Measurements from ENCODE around the gene PTPRT. TPM values are rescaled to one million over a fixed set of nuclear protein-coding genes. Genes with fewer than 3 reads are reported as not detected.

PTPRT gene
- polyA plus RNA-seq, 1 of the 3 experiments (the other 2 are of a cell fraction), result not detected

GRCh38 chr20:42581311-42581710, 608.4 kb downstream of the PTPRT start:
- 17% methylated on average over 3 of the region's 3 CpGs for WGBS (ENCODE audit: low lambda C conversion rate)
- Histone ChIP-seq H2AFZ (ENCODE audit: low read depth) (no peak overlapping the region), H3K27me3 (ENCODE audit: insufficient read depth) (no peaks in the 10 kb centered on the region), H3K79me2 (ENCODE audit: insufficient read depth) (no peaks in the 10 kb centered on the region), H3F3A (replicated peaks; ENCODE audit: insufficient read depth) (no peaks in the 10 kb centered on the region), H3K4me1 (ENCODE audit: control insufficient read depth in 1 of 2, insufficient read depth in 2 of 2, low read depth in 1 of 2, low read length in 1 of 2) (no peaks in the 10 kb centered on the region), H4K20me1 (ENCODE audit: insufficient read depth) (no peaks in the 10 kb centered on the region), H3K36me3 (replicated peaks in 1 of 2; ENCODE audit: control insufficient read depth in 1 of 2, insufficient read depth in 2 of 2, low read length in 1 of 2) (no peaks in the 10 kb centered on the region), H3K27ac (ENCODE audit: low read depth in 2 of 2, low read length in 1 of 2) (no peak overlapping the region), H3K4me2 (no peak overlapping the region), H3K9me2 (no peaks in the 10 kb centered on the region), H3K9me3 (no peaks in the 10 kb centered on the region), H3K9ac (no peak overlapping the region), H3K4me3 (ENCODE audit: low read depth in 2 of 2, low read length in 1 of 2) (no peak overlapping the region)
- no peak for TF ChIP-seq EZH2phosphoT487 (IDR thresholded peaks at IDR 0.05; ENCODE audit: borderline replicate concordance, low read depth)
- no peak for TF ChIP-seq POLR2AphosphoS5 (IDR thresholded peaks at IDR 0.05; ENCODE audit: low read depth, low read length)
- TF ChIP-seq USF1 (IDR thresholded peaks at IDR 0.05; ENCODE audit: borderline replicate concordance, low read depth), result no peak
- TF ChIP-seq RXRA (IDR thresholded peaks at IDR 0.05; ENCODE audit: borderline replicate concordance, low read depth), result no peak
- TF ChIP-seq GATA2 (CRISPR knock-in tag; IDR thresholded peaks at IDR 0.05), result no peak
- no peak for TF ChIP-seq EP300 (IDR thresholded peaks at IDR 0.05; ENCODE audit: borderline replicate concordance in 1 of 2, low read depth in 1 of 2, low read length in 1 of 2)
- no peak for TF ChIP-seq CTCF (IDR thresholded peaks at IDR 0.05)
- no peak for TF ChIP-seq FOXM1 (IDR thresholded peaks at IDR 0.05; ENCODE audit: low read depth)
- no peak for TF ChIP-seq TCF12 (IDR thresholded peaks at IDR 0.05)
- ChIA-PET CTCF (no interaction called here), POLR2A (no interaction called here)
- DNase-seq, result no peak

- no peak overlapping the region for H3K27ac ChIP-seq (ENCODE audit: low read depth in 2 of 2, low read length in 1 of 2)
- TF ChIP-seq ZBTB33 (IDR thresholded peaks at IDR 0.05; ENCODE audit: borderline replicate concordance, low read depth), result no peak
- TF ChIP-seq REST (IDR thresholded peaks at IDR 0.05; ENCODE audit: low read depth, low read length), result no peak
- no peak for TF ChIP-seq MEF2A (IDR thresholded peaks at IDR 0.05; ENCODE audit: borderline replicate concordance, low read depth)
- TF ChIP-seq MAX (IDR thresholded peaks at IDR 0.05; ENCODE audit: low read depth), result no peak
- ChIA-PET CTCF (no interaction called here), POLR2A (no interaction called here)
- H4K20me1 ChIP-seq (ENCODE audit: insufficient read depth), result no peaks in the 10 kb centered on the region
- H3K9me2 ChIP-seq, result no peaks in the 10 kb centered on the region
- H3K4me1 ChIP-seq (ENCODE audit: control insufficient read depth in 1 of 2, insufficient read depth in 2 of 2, low read depth in 1 of 2, low read length in 1 of 2), result no peaks in the 10 kb centered on the region
- DNase-seq, result no peak
- H3K36me3 ChIP-seq (replicated peaks in 1 of 2; ENCODE audit: control insufficient read depth in 1 of 2, insufficient read depth in 2 of 2, low read length in 1 of 2), result no peaks in the 10 kb centered on the region
- no peaks in the 10 kb centered on the region for H3F3A ChIP-seq (replicated peaks; ENCODE audit: insufficient read depth)
- no peak overlapping the region for H3K4me2 ChIP-seq
- H3K9me3 ChIP-seq, result no peaks in the 10 kb centered on the region
- no peak overlapping the region for H2AFZ ChIP-seq (ENCODE audit: low read depth)
- no peaks in the 10 kb centered on the region for H3K27me3 ChIP-seq (ENCODE audit: insufficient read depth)
- no peak overlapping the region for H3K9ac ChIP-seq
- WGBS (ENCODE audit: low lambda C conversion rate), result 30% methylated on average over 7 of the region's 7 CpGs
- no peaks in the 10 kb centered on the region for H3K79me2 ChIP-seq (ENCODE audit: insufficient read depth)
- no peak overlapping the region for H3K4me3 ChIP-seq (ENCODE audit: low read depth in 2 of 2, low read length in 1 of 2)
Observed at GRCh38 chr20:42576167-42576566, 613.5 kb downstream of the PTPRT start.

Data from SK-N-SH (cell line).